ENCODE results near the gene DLG3. TPM values are rescaled to one million over a fixed set of nuclear protein-coding genes. Genes with fewer than 3 reads are reported as not detected.
A peak's percentile ranks its signal among the peaks of the same experiment; 100 is the strongest.

DLG3 gene
- total RNA-seq, 4 donors from 2014 or later = 0.20 to 3.4 (median 0.69) TPM

- intact Hi-C loops (cut with DNase I; ENCODE audit: low total_unique reads) (no loop called here), in situ Hi-C loops (cut with MboI; ENCODE audit: low sequenced_read_pairs in 4 of 4) (no loop called here)
- no peak overlapping the region for H3K27ac ChIP-seq
- no peaks in the 10 kb centered on the region for H3K36me3 ChIP-seq
- TF ChIP-seq POLR2A (IDR thresholded peaks at IDR 0.05) (no peak), CTCF (IDR thresholded peaks at IDR 0.05 in 4 of 5, conservative IDR thresholded peaks at IDR 0.05 in 1 of 5) (no peak)
- peak; percentile 69 to 80 for ATAC-seq
- no peaks in the 10 kb centered on the region for H3K4me1 ChIP-seq
- H3K9me3 ChIP-seq = no peaks in the 10 kb centered on the region
- peak in 1 of 2 donors; percentile 9 for DNase-seq
- H3K4me3 ChIP-seq = no peak overlapping the region
- no peaks in the 10 kb centered on the region for H3K27me3 ChIP-seq
Measured at GRCh38 chrX:70497026-70497425, 52.4 kb downstream of the DLG3 start.

- in situ Hi-C loops (cut with MboI; ENCODE audit: low sequenced_read_pairs in 4 of 4) = no loop called here
Measured at GRCh38 chrX:70498129-70498528, 53.5 kb downstream of the DLG3 start.

GRCh38 chrX:70500826-70501225 is 56.2 kb downstream of the DLG3 start:
- H3K4me1 ChIP-seq = no peaks in the 10 kb centered on the region
- no peak overlapping the region for H3K4me3 ChIP-seq
- in situ Hi-C loops (cut with MboI; ENCODE audit: low sequenced_read_pairs in 4 of 4) = no loop called here
- no peak for ATAC-seq
- intact Hi-C loops (cut with DNase I; ENCODE audit: low total_unique reads) = no loop called here
- H3K27me3 ChIP-seq = no peaks in the 10 kb centered on the region
- H3K9me3 ChIP-seq = no peaks in the 10 kb centered on the region
- TF ChIP-seq POLR2A (IDR thresholded peaks at IDR 0.05) = no peak
- TF ChIP-seq CTCF (IDR thresholded peaks at IDR 0.05 in 4 of 5, conservative IDR thresholded peaks at IDR 0.05 in 1 of 5) = no peak
- H3K36me3 ChIP-seq = no peaks in the 10 kb centered on the region
- DNase-seq = no peak
- H3K27ac ChIP-seq = no peak overlapping the region

More at GRCh38 chrX:70498129-70498528, 53.5 kb downstream of the DLG3 start:
- Histone ChIP-seq H3K4me3 (no peak overlapping the region), H3K27me3 (no peaks in the 10 kb centered on the region), H3K4me1 (no peaks in the 10 kb centered on the region), H3K27ac (no peak overlapping the region), H3K9me3 (no peaks in the 10 kb centered on the region), H3K36me3 (no peaks in the 10 kb centered on the region)
- ATAC-seq = no peak
- DNase-seq = no peak
- intact Hi-C loops (cut with DNase I; ENCODE audit: low total_unique reads) = no loop called here
- TF ChIP-seq CTCF (IDR thresholded peaks at IDR 0.05 in 4 of 5, conservative IDR thresholded peaks at IDR 0.05 in 1 of 5) = no peak
- no peak for TF ChIP-seq POLR2A (IDR thresholded peaks at IDR 0.05)

- no peak for TF ChIP-seq POLR2A (IDR thresholded peaks at IDR 0.05)
- no peak for TF ChIP-seq CTCF (IDR thresholded peaks at IDR 0.05 in 4 of 5, conservative IDR thresholded peaks at IDR 0.05 in 1 of 5)
- intact Hi-C loops (cut with DNase I; ENCODE audit: low total_unique reads) (no loop called here), in situ Hi-C loops (cut with MboI; ENCODE audit: low sequenced_read_pairs in 4 of 4) (no loop called here)
- Histone ChIP-seq H3K9me3 (no peaks in the 10 kb centered on the region), H3K4me3 (no peak overlapping the region), H3K27ac (no peak overlapping the region), H3K4me1 (no peaks in the 10 kb centered on the region), H3K36me3 (no peaks in the 10 kb centered on the region), H3K27me3 (peaks cover 0 to 4% (median 0%) of the 10 kb centered on the region in 3 donors)
- DNase-seq (no peak), ATAC-seq (no peak)
Measured at GRCh38 chrX:70504772-70505450, 60.3 kb downstream of the DLG3 start.

- DNase-seq (no peak), ATAC-seq (no peak)
- intact Hi-C loops (cut with DNase I; ENCODE audit: low total_unique reads) = no loop called here
- Histone ChIP-seq H3K27me3 (peaks cover 0 to 4% (median 0%) of the 10 kb centered on the region in 3 donors), H3K4me3 (no peak overlapping the region), H3K9me3 (no peaks in the 10 kb centered on the region), H3K36me3 (no peaks in the 10 kb centered on the region), H3K4me1 (no peaks in the 10 kb centered on the region), H3K27ac (no peak overlapping the region)
- in situ Hi-C loops (cut with MboI; ENCODE audit: low sequenced_read_pairs in 4 of 4) = no loop called here
- TF ChIP-seq POLR2A (IDR thresholded peaks at IDR 0.05) (no peak), CTCF (IDR thresholded peaks at IDR 0.05 in 4 of 5, conservative IDR thresholded peaks at IDR 0.05 in 1 of 5) (no peak)
Measured at GRCh38 chrX:70505451-70505841, 60.8 kb downstream of the DLG3 start.
